ENCODE data around the gene ADAMTSL1.

- TF ChIP-seq CTBP1 (IDR thresholded peaks at IDR 0.05; ENCODE audit: borderline replicate concordance), result no peak
- TF ChIP-seq FOXM1 (IDR thresholded peaks at IDR 0.05; ENCODE audit: borderline replicate concordance), result no peak
- TF ChIP-seq SP1 (IDR thresholded peaks at IDR 0.05), result no peak
- TF ChIP-seq ZNF384 (IDR thresholded peaks at IDR 0.05), result no peak
- no peak for TF ChIP-seq LEF1 (IDR thresholded peaks at IDR 0.05; ENCODE audit: borderline replicate concordance)
- TF ChIP-seq BHLHE40 (IDR thresholded peaks at IDR 0.05; ENCODE audit: borderline replicate concordance), result no peak
- no peak for TF ChIP-seq ELF4 (IDR thresholded peaks at IDR 0.05)
- TF ChIP-seq HDGF (IDR thresholded peaks at IDR 0.05; ENCODE audit: borderline replicate concordance), result no peak
These were observed 280.6 kb downstream of the ADAMTSL1 start for GRCh38 chr9:18754537-18754936.

Measured in HEK293T (cell line).